Mesendoderm (in vitro differentiated cells): ENCODE results near the gene DUSP10.

Source experiments
- DNase-seq: peaks from one replicate; pipeline ENCODE4 v3.0.0; 2013
- H2AK5ac ChIP-seq: 2 replicates; pipeline ENCODE4 v1.6.1; 2013; ENCODE audit warnings: low read length, inconsistent platforms
- H2BK120ac ChIP-seq: 2 replicates; pipeline ENCODE4 v1.6.1; 2013; ENCODE audit warnings: low read depth, mild to moderate bottlenecking, low read length, moderate library complexity, mixed read lengths
- H2BK15ac ChIP-seq: replicated peaks from 2 replicates; pipeline ENCODE4 v1.6.1; 2013; ENCODE audit warnings: low read depth, mild to moderate bottlenecking, moderate library complexity
- H2BK5ac ChIP-seq: 2 replicates; pipeline ENCODE4 v1.6.1; 2013; ENCODE audit warnings: low read length, inconsistent platforms
- H3K18ac ChIP-seq: 2 replicates; pipeline ENCODE4 v1.6.1; 2013; ENCODE audit warnings: mild to moderate bottlenecking, low read length, mixed read lengths
- H3K23ac ChIP-seq: one replicate; pipeline ENCODE4 v1.6.1; 2013; ENCODE audit warnings: low read length
- H3K27ac ChIP-seq: 2 replicates; pipeline ENCODE4 v1.5.1; 2013; ENCODE audit warnings: low read depth, mild to moderate bottlenecking, inconsistent platforms, low read length, moderate library complexity
- H3K27me3 ChIP-seq: 2 replicates; pipeline ENCODE4 v1.6.1; 2013; ENCODE audit warnings: low read length, control low read depth, mild to moderate bottlenecking, inconsistent platforms; ENCODE audit not compliant: insufficient read depth, poor library complexity
- H3K36me3 ChIP-seq: 2 replicates; pipeline ENCODE4 v1.6.1; 2013; ENCODE audit warnings: low read length, inconsistent platforms; ENCODE audit not compliant: control insufficient read depth, insufficient read depth
- H3K4ac ChIP-seq: one replicate; pipeline ENCODE4 v1.6.1; 2013; ENCODE audit warnings: low read depth, mild to moderate bottlenecking, low read length, moderate library complexity
- H3K4me1 ChIP-seq: 2 replicates; pipeline ENCODE4 v1.6.1; 2013; ENCODE audit warnings: low read depth, low read length, inconsistent platforms; ENCODE audit not compliant: control insufficient read depth
- H3K4me2 ChIP-seq: 2 replicates; pipeline ENCODE4 v1.6.1; 2013; ENCODE audit warnings: low read length
- H3K4me3 ChIP-seq: 2 replicates; pipeline ENCODE4 v1.5.1; 2013; ENCODE audit warnings: mild to moderate bottlenecking, low read length
- H3K56ac ChIP-seq: one replicate; pipeline ENCODE4 v1.6.1; 2013; ENCODE audit warnings: low read length
- H3K79me1 ChIP-seq: 2 replicates; pipeline ENCODE4 v1.6.1; 2013; ENCODE audit warnings: low read length, inconsistent platforms
- H3K79me2 ChIP-seq: 2 replicates; pipeline ENCODE4 v1.6.1; 2013; ENCODE audit warnings: mild to moderate bottlenecking, low read length; ENCODE audit not compliant: control insufficient read depth, insufficient read depth
- H3K9ac ChIP-seq: 2 replicates; pipeline ENCODE4 v1.6.1; 2013; ENCODE audit warnings: low read length, inconsistent platforms
- H4K5ac ChIP-seq: one replicate; pipeline ENCODE4 v1.6.1; 2013; ENCODE audit warnings: low read length
- H4K8ac ChIP-seq: one replicate; pipeline ENCODE4 v1.6.1; 2013; ENCODE audit warnings: low read depth, mild to moderate bottlenecking, control low read depth, low read length, moderate library complexity
- WGBS: extraction: QIAGEN DNeasy Blood & Tissue Kit; methylation state at CpG from one replicate; pipeline ENCODE4 v1.1.7; 2013; ENCODE audit warnings: low lambda C conversion rate, missing lambda C conversion rate; ENCODE audit not compliant: insufficient coverage; ENCODE audit errors: extremely low coverage; 5-methylcytosine and 5-hydroxymethylcytosine counted together

Gene DUSP10

DNA sequence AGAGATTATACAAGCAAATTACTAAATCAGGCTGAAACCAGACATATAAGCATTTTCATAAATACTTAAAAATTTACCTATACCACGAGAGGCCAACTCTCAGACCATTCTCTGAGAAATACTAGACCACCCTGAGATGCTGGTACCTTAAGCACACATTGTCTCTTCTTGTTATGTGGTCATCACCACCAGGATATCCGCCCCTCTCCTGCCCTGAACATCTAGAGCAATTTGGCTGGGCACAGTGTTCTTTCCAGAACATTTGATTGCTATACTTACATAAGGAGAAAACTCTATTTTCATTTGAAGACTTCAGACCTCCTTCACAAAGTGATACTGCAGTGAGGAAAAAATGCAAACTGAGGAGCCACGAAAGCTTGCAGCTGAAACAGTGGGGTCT, 36.2 kb upstream of the DUSP10 start:
- peaks cover 3% of the 10 kb centered on the region for H3K4me1 ChIP-seq
- no peaks in the 10 kb centered on the region for H3K36me3 ChIP-seq
- H4K8ac ChIP-seq, result no peak overlapping the region
- H3K27me3 ChIP-seq, result no peaks in the 10 kb centered on the region
- no peak overlapping the region for H3K18ac ChIP-seq
- no peak overlapping the region for H4K5ac ChIP-seq
- H3K79me2 ChIP-seq, result no peaks in the 10 kb centered on the region
- no peak overlapping the region for H2BK5ac ChIP-seq
- H3K27ac ChIP-seq, result no peak overlapping the region
- H3K9ac ChIP-seq, result no peak overlapping the region
- WGBS, result no CpG with 5 or more reads among the region's 3 CpGs
- H3K56ac ChIP-seq, result no peak overlapping the region
- no peak overlapping the region for H3K4ac ChIP-seq
- H3K79me1 ChIP-seq, result no peaks in the 10 kb centered on the region
- H3K23ac ChIP-seq, result no peak overlapping the region
- H3K4me3 ChIP-seq, result no peak overlapping the region
- H3K4me2 ChIP-seq, result no peak overlapping the region
- H2AK5ac ChIP-seq, result no peak overlapping the region
- DNase-seq, result no peak
- H2BK120ac ChIP-seq, result no peak overlapping the region
- no peak overlapping the region for H2BK15ac ChIP-seq

DNA sequence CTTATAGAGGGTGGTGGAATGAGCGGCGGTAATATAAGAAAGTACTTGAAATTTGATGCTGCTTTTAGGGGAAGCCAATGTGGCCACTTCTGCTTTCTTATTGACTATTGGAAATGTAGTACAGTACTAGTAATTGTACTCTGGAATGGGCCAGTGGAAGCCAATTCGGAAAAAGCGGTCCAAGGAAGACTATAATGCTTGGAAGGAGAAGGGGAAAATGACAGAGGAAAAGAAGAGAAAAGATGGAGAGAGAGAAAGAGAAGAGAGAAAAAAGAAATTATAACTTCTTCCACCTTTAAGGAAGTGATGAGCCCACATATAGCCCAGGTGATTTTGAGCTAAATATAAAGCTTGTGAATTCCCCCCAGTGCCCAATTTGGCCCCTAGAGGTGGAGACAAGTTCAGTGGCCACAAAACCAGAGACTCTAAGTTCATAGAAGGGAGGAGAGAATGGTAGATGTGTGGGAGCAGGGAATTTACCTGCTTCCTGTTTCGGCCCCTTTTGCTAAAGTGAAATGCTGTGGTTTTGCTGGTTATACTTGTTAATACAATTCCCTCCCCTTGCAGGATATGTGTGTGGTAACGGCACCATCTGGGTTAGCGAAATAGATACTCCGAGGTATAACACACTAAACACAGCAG, 35.7 kb upstream of the DUSP10 start:
- WGBS, result no CpG with 5 or more reads among the region's 8 CpGs

DNA sequence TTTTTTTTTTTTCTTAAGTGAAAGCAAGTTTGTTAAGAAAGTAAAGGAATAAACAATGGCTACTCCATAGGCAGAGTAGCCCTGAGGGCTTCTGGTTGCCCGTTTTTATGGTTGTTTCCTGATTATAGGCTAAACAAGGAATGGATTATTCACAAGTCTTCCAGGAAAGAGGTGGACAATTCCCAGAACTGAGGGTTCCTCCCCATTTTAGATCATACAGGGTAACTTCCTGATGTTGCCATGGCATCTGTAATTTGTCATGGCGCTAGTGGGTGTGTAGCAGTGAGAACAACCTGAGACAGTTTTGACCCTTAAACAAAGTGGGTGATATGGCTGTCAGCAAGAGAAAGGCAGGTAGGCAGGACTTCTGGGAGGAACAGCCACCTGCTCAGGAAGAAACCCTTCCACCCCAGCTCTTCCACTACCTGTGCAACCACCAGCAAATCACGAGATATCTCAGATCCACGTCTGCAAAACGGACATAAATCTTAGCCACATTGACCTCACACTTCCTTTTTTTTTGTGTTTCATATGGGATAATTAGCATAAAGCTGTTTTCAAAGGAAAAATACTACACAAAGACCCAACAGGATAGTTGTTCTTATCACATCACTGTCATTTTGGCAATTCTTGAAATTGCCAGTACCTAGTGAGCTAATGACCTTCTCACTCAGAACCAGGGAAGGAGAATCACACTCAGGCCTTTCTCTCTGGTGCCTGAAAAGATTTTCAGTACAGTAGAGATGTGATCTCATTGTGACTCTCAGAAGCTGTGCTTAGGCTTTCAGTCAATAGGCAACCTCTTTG, 34.8 kb upstream of the DUSP10 start:
- H3K23ac ChIP-seq, result no peak overlapping the region
- H3K56ac ChIP-seq, result no peak overlapping the region
- H2BK120ac ChIP-seq, result no peak overlapping the region
- no peak overlapping the region for H3K4me2 ChIP-seq
- no peak for DNase-seq
- H2AK5ac ChIP-seq, result no peak overlapping the region
- H3K9ac ChIP-seq, result no peak overlapping the region
- no peak overlapping the region for H3K4me3 ChIP-seq
- no peak overlapping the region for H3K27ac ChIP-seq
- H4K5ac ChIP-seq, result no peak overlapping the region
- H4K8ac ChIP-seq, result no peak overlapping the region
- H3K4ac ChIP-seq, result no peak overlapping the region
- no peaks in the 10 kb centered on the region for H3K36me3 ChIP-seq
- peaks cover 3% of the 10 kb centered on the region for H3K4me1 ChIP-seq
- no peak overlapping the region for H2BK5ac ChIP-seq
- no peaks in the 10 kb centered on the region for H3K79me2 ChIP-seq
- H2BK15ac ChIP-seq, result no peak overlapping the region
- WGBS, result no CpG with 5 or more reads among the region's 5 CpGs
- H3K18ac ChIP-seq, result no peak overlapping the region
- no peaks in the 10 kb centered on the region for H3K27me3 ChIP-seq
- H3K79me1 ChIP-seq, result no peaks in the 10 kb centered on the region

More for the DNA sequence above, 35.7 kb upstream of the DUSP10 start:
- Histone ChIP-seq H3K9ac (no peak overlapping the region), H3K79me2 (no peaks in the 10 kb centered on the region), H3K56ac (no peak overlapping the region), H2BK5ac (no peak overlapping the region), H3K23ac (no peak overlapping the region), H3K4me1 (peaks cover 3% of the 10 kb centered on the region), H3K4me3 (no peak overlapping the region), H4K8ac (no peak overlapping the region), H3K18ac (no peak overlapping the region), H3K27me3 (no peaks in the 10 kb centered on the region), H3K4ac (no peak overlapping the region), H2BK15ac (no peak overlapping the region), H3K36me3 (no peaks in the 10 kb centered on the region), H3K27ac (no peak overlapping the region), H2AK5ac (no peak overlapping the region), H3K4me2 (no peak overlapping the region), H3K79me1 (no peaks in the 10 kb centered on the region), H2BK120ac (no peak overlapping the region), H4K5ac (no peak overlapping the region)
- DNase-seq, result no peak

DNA sequence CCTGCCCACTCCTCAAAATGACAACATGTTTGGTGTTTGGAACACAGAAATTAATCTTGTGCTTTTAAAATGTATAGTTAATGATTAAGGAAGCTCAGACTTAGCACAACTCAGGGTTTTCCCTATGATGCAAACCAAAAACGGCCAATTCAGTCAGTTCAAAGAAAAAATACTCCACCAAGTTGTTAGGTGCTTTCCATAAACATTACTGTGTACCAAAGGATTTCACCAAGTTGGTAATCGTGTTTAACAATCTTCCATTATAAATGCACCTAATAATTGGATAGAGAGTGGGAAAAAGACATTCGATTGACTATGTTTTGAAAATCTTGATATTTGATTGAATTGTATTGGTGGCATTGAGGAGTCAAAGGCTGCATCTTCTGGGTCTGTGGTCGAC, 33.3 kb upstream of the DUSP10 start:
- no peak overlapping the region for H4K5ac ChIP-seq
- no peaks in the 10 kb centered on the region for H3K79me2 ChIP-seq
- H2BK5ac ChIP-seq, result no peak overlapping the region
- WGBS, result no CpG with 5 or more reads among the region's 4 CpGs
- no peak overlapping the region for H2BK15ac ChIP-seq
- no peak overlapping the region for H3K18ac ChIP-seq
- H3K79me1 ChIP-seq, result no peaks in the 10 kb centered on the region
- no peaks in the 10 kb centered on the region for H3K27me3 ChIP-seq
- H3K56ac ChIP-seq, result no peak overlapping the region
- H3K36me3 ChIP-seq, result no peaks in the 10 kb centered on the region
- no peak overlapping the region for H3K23ac ChIP-seq
- H3K4me3 ChIP-seq, result no peak overlapping the region
- H2AK5ac ChIP-seq, result no peak overlapping the region
- peaks cover 3% of the 10 kb centered on the region for H3K4me1 ChIP-seq
- no peak overlapping the region for H3K27ac ChIP-seq
- DNase-seq, result no peak
- no peak overlapping the region for H4K8ac ChIP-seq
- no peak overlapping the region for H3K4me2 ChIP-seq
- H3K9ac ChIP-seq, result no peak overlapping the region
- H3K4ac ChIP-seq, result no peak overlapping the region
- H2BK120ac ChIP-seq, result no peak overlapping the region

DNA sequence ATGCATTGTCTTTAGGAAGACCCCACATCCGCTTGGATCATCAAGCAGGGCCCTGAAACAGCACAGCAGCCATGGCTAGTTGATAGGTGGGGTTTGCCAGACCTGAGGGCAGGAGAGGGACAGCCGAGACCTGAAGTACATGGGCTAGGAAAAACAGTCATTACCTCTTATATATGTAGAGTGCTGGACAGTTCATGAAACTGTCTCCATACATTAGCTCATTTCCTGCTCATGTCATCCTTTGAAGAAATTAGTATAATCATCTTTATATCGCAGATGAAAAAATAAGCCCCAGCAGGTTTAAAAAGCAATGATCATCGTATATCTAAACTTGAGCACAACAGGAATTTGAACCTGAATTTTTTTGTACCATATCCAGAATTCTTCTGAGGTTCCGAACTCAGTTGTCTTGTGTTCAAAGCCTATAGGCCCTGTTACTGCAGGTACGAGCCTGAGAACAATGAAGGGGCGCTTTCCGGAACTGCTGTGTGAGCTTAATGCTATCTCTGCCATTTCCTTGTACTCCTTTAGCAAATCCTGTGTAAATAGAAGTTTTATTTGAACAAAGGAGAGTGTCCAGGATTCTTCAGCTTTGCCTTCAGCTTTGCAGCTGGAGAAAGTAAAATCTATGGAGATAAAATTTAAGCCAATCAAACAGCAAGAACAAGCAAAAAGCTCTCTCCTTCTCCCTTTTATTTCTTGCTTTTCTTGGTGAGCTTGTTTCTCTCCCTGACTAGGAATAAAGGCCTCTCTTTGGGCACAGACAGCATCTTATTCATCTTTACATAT, 32.4 kb upstream of the DUSP10 start:
- no peak overlapping the region for H4K5ac ChIP-seq
- no peaks in the 10 kb centered on the region for H3K36me3 ChIP-seq
- H3K27me3 ChIP-seq, result no peaks in the 10 kb centered on the region
- no peak overlapping the region for H3K4ac ChIP-seq
- no peak overlapping the region for H3K56ac ChIP-seq
- no peak overlapping the region for H3K27ac ChIP-seq
- H3K4me3 ChIP-seq, result no peak overlapping the region
- peak overlapping the region; percentile 6 for H2BK15ac ChIP-seq
- no peak overlapping the region for H2BK120ac ChIP-seq
- H3K18ac ChIP-seq, result peak overlapping the region; percentile 30
- DNase-seq, result peak; percentile 21
- peaks cover 3% of the 10 kb centered on the region for H3K4me1 ChIP-seq
- H2AK5ac ChIP-seq, result no peak overlapping the region
- H2BK5ac ChIP-seq, result no peak overlapping the region
- H3K9ac ChIP-seq, result no peak overlapping the region
- H3K79me2 ChIP-seq, result no peaks in the 10 kb centered on the region
- H3K4me2 ChIP-seq, result no peak overlapping the region
- H3K23ac ChIP-seq, result no peak overlapping the region
- WGBS, result no CpG with 5 or more reads among the region's 8 CpGs
- H3K79me1 ChIP-seq, result no peaks in the 10 kb centered on the region
- H4K8ac ChIP-seq, result no peak overlapping the region
